Superior temporal gyrus (tissue), 1 donor: ENCODE measurements around the gene NLGN3.

Experiments used
- DNase-seq: peaks from one replicate; pipeline ENCODE4 v3.0.0-alpha.2; 2016; ENCODE audit errors: extremely low spot score

The NLGN3 gene

GRCh38 chrX:71214152-71214551 is 69.5 kb downstream of the NLGN3 start:
- DNase-seq, result no peak

GRCh38 chrX:71214604-71215337 is 70.1 kb downstream of the NLGN3 start:
- DNase-seq, result no peak

GRCh38 chrX:71215338-71215912 is 70.8 kb downstream of the NLGN3 start:
- DNase-seq, result no peak

- no peak for DNase-seq
Measured at GRCh38 chrX:71216485-71216884, 71.8 kb downstream of the NLGN3 start.

GRCh38 chrX:71217298-71217697 is 72.7 kb downstream of the NLGN3 start:
- DNase-seq, result no peak
